Esophagus mucosa (tissue), 1 donor: ENCODE measurements around the gene IMMP2L. TPM values are rescaled to one million over a fixed set of nuclear protein-coding genes. Genes with fewer than 3 reads are reported as not detected.

ENCODE experiments used
- ATAC-seq: fragments of 200-7000 bp; cut with Tn5 transposase; one replicate; pipeline ENCODE4 v1.9.1; 2020
- total RNA-seq: library from RNA; stranded (reverse); gene quantifications from one replicate; pipeline ENCODE4 v1.2.4, GENCODE V29; 2023
- donor health status: DM: yes; HTN: yes; CAD: no.

IMMP2L gene
- total RNA-seq, 1 donor from 2014 or later = 8.8 TPM

- ATAC-seq = no peak
These were observed 362.6 kb downstream of the IMMP2L start for GRCh38 chr7:111199643-111200042.

GRCh38 chr7:111198255-111198654 is 364.0 kb downstream of the IMMP2L start:
- peak; percentile 85 for ATAC-seq

GRCh38 chr7:111196655-111197054 is 365.6 kb downstream of the IMMP2L start:
- no peak for ATAC-seq

- no peak for ATAC-seq
These were observed 369.5 kb downstream of the IMMP2L start for GRCh38 chr7:111192614-111193413.

GRCh38 chr7:111190804-111191203 is 371.5 kb downstream of the IMMP2L start:
- no peak for ATAC-seq

GRCh38 chr7:111184987-111185386 is 377.3 kb downstream of the IMMP2L start:
- ATAC-seq = no peak

- no peak for ATAC-seq
These were observed 379.0 kb downstream of the IMMP2L start for GRCh38 chr7:111183321-111183720.

- ATAC-seq = no peak
These were observed 382.0 kb downstream of the IMMP2L start for GRCh38 chr7:111180338-111180737.

- no peak for ATAC-seq
These were observed 386.3 kb downstream of the IMMP2L start for GRCh38 chr7:111175908-111176441.

- no peak for ATAC-seq
These were observed 387.8 kb downstream of the IMMP2L start for GRCh38 chr7:111174510-111174909.

GRCh38 chr7:111173990-111174389 is 388.3 kb downstream of the IMMP2L start:
- no peak for ATAC-seq

GRCh38 chr7:111173528-111173927 is 388.8 kb downstream of the IMMP2L start:
- no peak for ATAC-seq

GRCh38 chr7:111172564-111173257 is 389.6 kb downstream of the IMMP2L start:
- no peak for ATAC-seq

GRCh38 chr7:111168182-111168581 is 394.1 kb downstream of the IMMP2L start:
- no peak for ATAC-seq

GRCh38 chr7:111164442-111164841 is 397.9 kb downstream of the IMMP2L start:
- ATAC-seq = no peak

GRCh38 chr7:111162692-111163091 is 399.6 kb downstream of the IMMP2L start:
- no peak for ATAC-seq

- ATAC-seq = no peak
These were observed 402.0 kb downstream of the IMMP2L start for GRCh38 chr7:111160297-111160696.

- no peak for ATAC-seq
These were observed 402.9 kb downstream of the IMMP2L start for GRCh38 chr7:111159426-111159825.

GRCh38 chr7:111150709-111151108 is 411.6 kb downstream of the IMMP2L start:
- ATAC-seq = no peak

- ATAC-seq = no peak
These were observed 414.4 kb downstream of the IMMP2L start for GRCh38 chr7:111147708-111148533.

- no peak for ATAC-seq
These were observed 416.2 kb downstream of the IMMP2L start for GRCh38 chr7:111146136-111146535.

- ATAC-seq = no peak
These were observed 416.8 kb downstream of the IMMP2L start for GRCh38 chr7:111145472-111145871.
